ENCODE measurements around the gene ALX4.

DNA sequence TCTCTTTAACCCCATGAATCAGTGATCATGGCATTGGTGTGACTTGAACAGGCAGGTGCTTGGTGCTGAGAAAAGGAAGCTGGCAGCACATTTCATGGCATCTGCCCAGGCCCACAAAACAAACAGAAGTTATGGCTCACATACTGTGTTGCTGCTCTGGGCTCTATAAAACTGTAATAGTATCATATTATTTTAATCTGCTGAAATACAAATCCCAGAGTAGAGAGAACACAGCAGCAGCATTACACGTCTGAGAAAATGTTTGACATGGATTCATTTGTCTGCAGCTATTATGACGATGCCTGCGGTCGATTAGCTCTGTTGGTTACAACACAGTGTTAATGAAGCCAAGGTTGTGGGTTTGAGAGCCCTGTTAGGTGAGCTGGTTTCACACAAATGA is 80.8 kb downstream of the ALX4 start:
- TF ChIP-seq, protein P1, sequence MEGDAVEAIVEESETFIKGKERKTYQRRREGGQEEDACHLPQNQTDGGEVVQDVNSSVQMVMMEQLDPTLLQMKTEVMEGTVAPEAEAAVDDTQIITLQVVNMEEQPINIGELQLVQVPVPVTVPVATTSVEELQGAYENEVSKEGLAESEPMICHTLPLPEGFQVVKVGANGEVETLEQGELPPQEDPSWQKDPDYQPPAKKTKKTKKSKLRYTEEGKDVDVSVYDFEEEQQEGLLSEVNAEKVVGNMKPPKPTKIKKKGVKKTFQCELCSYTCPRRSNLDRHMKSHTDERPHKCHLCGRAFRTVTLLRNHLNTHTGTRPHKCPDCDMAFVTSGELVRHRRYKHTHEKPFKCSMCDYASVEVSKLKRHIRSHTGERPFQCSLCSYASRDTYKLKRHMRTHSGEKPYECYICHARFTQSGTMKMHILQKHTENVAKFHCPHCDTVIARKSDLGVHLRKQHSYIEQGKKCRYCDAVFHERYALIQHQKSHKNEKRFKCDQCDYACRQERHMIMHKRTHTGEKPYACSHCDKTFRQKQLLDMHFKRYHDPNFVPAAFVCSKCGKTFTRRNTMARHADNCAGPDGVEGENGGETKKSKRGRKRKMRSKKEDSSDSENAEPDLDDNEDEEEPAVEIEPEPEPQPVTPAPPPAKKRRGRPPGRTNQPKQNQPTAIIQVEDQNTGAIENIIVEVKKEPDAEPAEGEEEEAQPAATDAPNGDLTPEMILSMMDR (IDR thresholded peaks at IDR 0.05; ENCODE audit: borderline replicate concordance, extremely low read depth, low read length, poor library complexity, severe bottlenecking), result no peak
- TF ChIP-seq EZH2 (IDR thresholded peaks at IDR 0.05; ENCODE audit: borderline replicate concordance, low read depth, low read length, severe bottlenecking), result no peak

All from DND-41 (cell line).